Measurements from ENCODE around the gene SLC39A13. TPM values are rescaled to one million over a fixed set of nuclear protein-coding genes. Genes with fewer than 3 reads are reported as not detected.

Gene SLC39A13
- total RNA-seq, 2 donors from 2014 or later = 16.2 to 21.0 TPM

DNA sequence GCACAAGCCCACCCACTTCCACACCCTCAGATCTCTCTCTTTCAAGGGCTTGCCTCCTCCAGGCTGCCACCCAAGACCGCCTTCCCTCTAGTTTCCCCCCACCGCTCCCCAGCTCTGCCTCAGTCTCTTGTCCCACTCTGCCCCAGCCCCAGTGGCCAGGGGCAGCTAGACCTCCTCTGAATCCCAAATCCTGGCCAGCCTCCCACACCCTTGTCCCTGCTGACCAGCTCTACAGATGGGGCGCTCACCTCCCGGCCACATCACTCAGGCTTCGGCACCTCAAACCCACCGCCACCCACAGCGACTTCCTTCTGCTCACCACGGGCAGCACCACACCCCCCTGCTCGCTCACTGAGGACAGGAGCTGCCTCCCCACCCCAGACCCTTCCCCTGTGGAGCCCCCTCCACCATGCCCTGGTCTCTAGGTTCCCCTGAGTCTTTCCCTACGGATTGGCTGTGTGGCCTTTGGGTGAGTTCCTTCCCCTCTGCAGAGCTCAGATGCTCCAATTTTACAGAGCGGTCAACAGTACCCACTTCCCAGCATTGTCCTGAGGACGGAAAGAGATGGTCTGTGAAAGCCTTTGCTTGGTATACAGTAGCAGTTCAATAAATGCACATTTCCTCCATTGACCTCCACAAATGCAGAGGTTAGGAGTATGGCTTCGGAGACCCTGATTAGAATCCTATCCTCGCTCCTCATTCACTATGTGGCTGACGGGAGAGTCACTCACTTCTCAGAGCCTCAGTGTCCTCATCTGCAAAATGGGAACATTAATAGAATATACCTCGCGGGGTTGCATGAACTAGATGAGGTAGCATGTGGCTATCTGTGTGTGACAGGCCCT lies 18.6 kb upstream of the SLC39A13 start:
- peaks cover 16% of the 10 kb centered on the region for H3K4me1 Mint-ChIP-seq (ENCODE audit: low read depth)
- DNase-seq (no peak), ATAC-seq (replicated peaks in 1 of 2) (peak; percentile 20 to 24)
- no peak overlapping the region for H3K27ac Mint-ChIP-seq
- no peaks in the 10 kb centered on the region for H3K9me3 Mint-ChIP-seq
- no peaks in the 10 kb centered on the region for H3K36me3 Mint-ChIP-seq (ENCODE audit: insufficient read depth in 2 of 2)
- no peaks in the 10 kb centered on the region for H3K27me3 Mint-ChIP-seq (ENCODE audit: low read depth)
- no peak overlapping the region for H3K4me3 Mint-ChIP-seq

DNA sequence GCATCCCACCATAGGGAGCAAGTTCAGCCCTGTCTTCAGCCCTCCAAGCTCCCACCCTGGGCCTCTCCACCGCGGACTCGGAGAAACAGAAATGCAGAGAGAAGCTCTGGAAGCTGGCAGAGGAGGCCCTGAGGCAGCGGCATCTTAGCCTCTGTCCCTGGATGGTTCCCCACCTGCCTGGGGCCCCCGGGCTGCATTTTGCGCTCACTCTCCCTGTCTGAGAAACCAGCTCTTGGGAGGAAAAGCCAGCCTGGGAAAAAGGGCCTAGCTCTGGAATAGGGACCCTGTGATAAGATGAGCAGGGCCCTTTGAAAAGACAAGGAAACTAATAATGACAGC lies 18.0 kb upstream of the SLC39A13 start:
- H3K27me3 Mint-ChIP-seq (ENCODE audit: low read depth) = no peaks in the 10 kb centered on the region
- no peaks in the 10 kb centered on the region for H3K36me3 Mint-ChIP-seq (ENCODE audit: insufficient read depth in 2 of 2)
- no peak overlapping the region for H3K4me3 Mint-ChIP-seq
- DNase-seq = no peak
- no peak for ATAC-seq (replicated peaks in 1 of 2)
- H3K9me3 Mint-ChIP-seq = no peaks in the 10 kb centered on the region
- H3K27ac Mint-ChIP-seq = no peak overlapping the region
- H3K4me1 Mint-ChIP-seq (ENCODE audit: low read depth) = peaks cover 16% of the 10 kb centered on the region

DNA sequence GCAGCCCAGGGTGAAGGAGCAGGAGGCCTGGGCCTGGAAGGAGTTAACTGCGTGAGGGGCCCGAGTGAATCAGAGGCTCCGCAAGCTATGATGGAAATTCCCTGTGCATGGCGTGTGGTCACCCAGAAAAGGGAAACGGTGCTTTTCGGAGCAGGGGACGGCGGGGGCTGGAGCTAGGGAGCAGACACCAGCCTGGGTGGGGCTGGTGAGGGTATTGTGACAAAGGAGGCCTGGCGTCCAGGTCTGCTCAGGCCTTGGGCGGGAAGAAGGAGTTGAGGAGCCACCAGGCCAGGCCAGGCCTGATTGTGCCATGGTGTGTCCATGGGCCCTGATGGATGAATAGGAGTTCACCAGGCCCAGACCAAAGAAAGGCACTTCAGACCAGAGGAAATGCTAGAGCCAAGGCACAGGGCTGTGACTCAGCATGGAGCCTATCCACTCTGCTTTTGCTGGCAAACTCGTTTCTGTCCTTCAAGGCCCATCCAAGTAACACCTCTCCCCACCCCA lies 17.3 kb upstream of the SLC39A13 start:
- no peaks in the 10 kb centered on the region for H3K9me3 Mint-ChIP-seq
- no peak overlapping the region for H3K27ac Mint-ChIP-seq
- DNase-seq = no peak
- no peak overlapping the region for H3K4me3 Mint-ChIP-seq
- H3K36me3 Mint-ChIP-seq (ENCODE audit: insufficient read depth in 2 of 2) = no peaks in the 10 kb centered on the region
- peaks cover 16% of the 10 kb centered on the region for H3K4me1 Mint-ChIP-seq (ENCODE audit: low read depth)
- no peak for ATAC-seq (replicated peaks in 1 of 2)
- no peaks in the 10 kb centered on the region for H3K27me3 Mint-ChIP-seq (ENCODE audit: low read depth)

DNA sequence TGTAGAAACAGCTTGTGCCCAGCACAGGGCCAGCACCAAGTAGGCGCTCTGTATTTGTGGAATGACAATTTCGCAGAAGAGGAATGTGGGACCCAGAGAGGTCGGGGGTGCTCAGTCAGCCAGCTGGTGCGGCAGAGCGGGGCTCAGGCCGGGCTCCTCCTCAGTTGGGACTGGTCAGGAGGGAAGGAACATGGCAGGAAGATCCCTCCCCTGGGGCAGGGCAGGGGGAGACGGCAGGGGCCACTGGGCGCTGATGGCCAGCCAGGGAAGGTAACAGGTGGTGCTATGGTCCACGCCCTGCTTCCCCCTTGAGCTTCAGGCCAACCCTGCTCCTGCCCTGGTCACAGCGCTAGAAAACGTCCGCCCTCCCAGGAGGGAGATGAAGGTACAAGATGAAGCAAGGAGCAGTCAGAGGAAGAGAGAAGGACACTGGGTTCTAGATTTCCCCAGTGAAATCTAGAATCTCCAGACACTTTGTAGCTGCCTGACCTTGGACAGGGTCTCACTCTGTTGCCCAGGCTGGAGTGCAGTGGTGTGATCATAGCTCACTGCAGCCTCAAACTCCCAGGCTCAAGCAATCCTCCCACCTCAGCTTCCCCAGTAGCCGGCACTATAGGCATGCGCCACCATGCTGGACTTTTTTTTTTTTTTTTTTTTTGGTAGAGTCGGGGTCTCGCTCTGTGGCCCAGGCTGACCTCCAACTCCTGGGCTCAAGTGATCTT lies 16.5 kb upstream of the SLC39A13 start:
- peaks cover 16% of the 10 kb centered on the region for H3K4me1 Mint-ChIP-seq (ENCODE audit: low read depth)
- no peaks in the 10 kb centered on the region for H3K36me3 Mint-ChIP-seq (ENCODE audit: insufficient read depth in 2 of 2)
- no peaks in the 10 kb centered on the region for H3K9me3 Mint-ChIP-seq
- no peak overlapping the region for H3K27ac Mint-ChIP-seq
- no peak overlapping the region for H3K4me3 Mint-ChIP-seq
- DNase-seq = no peak
- ATAC-seq (replicated peaks in 1 of 2) = no peak
- no peaks in the 10 kb centered on the region for H3K27me3 Mint-ChIP-seq (ENCODE audit: low read depth)

DNA sequence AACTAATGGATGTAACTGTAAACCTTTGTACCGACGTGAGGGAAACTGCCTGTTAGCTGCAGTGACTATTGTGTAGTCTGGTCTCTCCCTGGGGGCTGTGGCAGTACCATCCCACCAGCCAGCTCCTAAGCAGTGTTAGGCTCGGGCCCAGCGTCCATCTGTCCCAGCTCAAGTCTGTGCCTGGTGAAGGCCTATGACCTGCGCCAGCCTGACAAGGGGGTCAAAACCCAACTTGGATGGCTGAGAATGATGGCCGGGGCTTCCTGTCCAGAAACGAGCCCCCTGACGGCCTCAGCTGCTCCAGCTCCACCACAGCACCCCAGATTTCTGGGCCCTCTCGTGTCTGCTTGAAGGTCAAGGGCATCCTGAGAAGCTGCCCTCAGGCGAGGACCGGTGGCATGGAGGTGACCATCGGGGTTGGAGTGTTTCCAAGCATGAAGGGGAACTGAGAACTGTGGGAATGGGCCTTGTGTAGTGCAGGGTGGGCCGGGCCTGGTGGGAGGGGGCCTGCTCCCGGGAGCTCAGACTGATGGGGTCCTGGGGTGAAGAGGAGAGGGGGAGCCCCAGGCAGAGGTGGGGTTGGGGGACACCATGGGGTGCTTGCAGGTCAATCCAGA lies 15.7 kb upstream of the SLC39A13 start:
- no peak for ATAC-seq (replicated peaks in 1 of 2)
- peaks cover 16% of the 10 kb centered on the region for H3K4me1 Mint-ChIP-seq (ENCODE audit: low read depth)
- H3K27me3 Mint-ChIP-seq (ENCODE audit: low read depth) = no peaks in the 10 kb centered on the region
- H3K4me3 Mint-ChIP-seq = no peak overlapping the region
- no peaks in the 10 kb centered on the region for H3K36me3 Mint-ChIP-seq (ENCODE audit: insufficient read depth in 2 of 2)
- H3K27ac Mint-ChIP-seq = no peak overlapping the region
- H3K9me3 Mint-ChIP-seq = no peaks in the 10 kb centered on the region
- DNase-seq = no peak

DNA sequence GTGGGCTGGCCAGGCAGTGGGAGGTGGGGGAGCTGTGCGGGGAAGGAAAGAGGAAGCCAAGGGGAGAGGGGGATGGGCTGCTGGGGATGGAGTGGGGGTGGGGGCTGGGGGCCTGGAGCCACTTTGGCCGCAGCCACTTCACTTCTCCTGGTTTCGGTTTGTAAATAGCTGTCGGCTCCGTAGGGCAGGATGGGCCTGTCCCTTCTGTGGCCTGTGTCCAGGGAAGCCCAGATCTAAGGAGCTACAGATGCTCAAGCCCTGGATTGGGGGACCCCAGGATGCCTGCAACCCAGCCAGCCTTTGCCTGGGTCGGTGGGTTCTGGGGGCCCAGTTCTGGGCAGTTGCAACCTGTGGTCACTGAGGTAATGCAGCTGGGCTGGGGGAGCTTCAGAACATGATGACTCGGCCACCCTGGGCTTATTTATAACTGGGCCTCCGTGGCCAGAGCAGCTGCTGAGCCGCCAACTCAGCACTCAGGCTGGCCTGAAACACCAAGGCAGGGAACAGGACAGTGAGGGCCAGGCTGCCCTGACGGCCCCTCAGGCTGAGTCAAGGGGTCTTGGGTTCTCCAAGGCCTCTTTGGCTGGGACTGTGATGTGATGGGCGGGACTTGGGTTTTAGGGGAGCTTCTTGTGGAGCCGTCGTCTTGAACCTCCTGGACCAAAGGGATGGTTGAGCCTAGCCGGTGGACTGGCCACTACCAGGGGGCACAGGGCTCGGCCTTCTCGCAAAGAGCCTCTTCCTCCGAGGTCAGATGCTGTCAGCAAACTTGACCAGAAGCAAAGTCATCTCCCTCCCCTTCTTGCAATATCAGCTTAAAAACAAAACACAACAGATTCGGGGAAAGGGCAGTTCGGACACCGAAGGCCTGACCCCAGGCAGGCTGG lies 15.0 kb upstream of the SLC39A13 start:
- H3K4me1 Mint-ChIP-seq (ENCODE audit: low read depth) = peaks cover 16% of the 10 kb centered on the region
- no peaks in the 10 kb centered on the region for H3K27me3 Mint-ChIP-seq (ENCODE audit: low read depth)
- ATAC-seq (replicated peaks in 1 of 2) = no peak
- H3K9me3 Mint-ChIP-seq = no peaks in the 10 kb centered on the region
- no peak overlapping the region for H3K27ac Mint-ChIP-seq
- DNase-seq = no peak
- peak overlapping the region in 1 of 2 donors; percentile 29 for H3K4me3 Mint-ChIP-seq
- H3K36me3 Mint-ChIP-seq (ENCODE audit: insufficient read depth in 2 of 2) = no peaks in the 10 kb centered on the region

DNA sequence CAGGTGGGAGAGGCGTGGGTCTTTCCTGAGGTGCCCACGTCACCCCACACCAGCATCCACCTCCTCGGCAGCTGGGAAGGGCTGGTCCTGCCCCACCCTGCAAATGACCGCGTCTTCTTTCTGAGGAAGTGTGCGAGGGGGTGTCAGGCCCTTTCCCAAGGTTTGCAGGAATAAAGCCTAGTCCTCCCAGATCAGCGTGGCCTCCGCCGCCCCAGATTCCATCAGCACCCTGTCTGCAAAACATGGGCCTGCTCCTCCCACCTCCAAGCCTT lies 14.4 kb upstream of the SLC39A13 start:
- Mint-ChIP-seq H3K27ac (no peak overlapping the region), H3K27me3 (ENCODE audit: low read depth) (no peaks in the 10 kb centered on the region), H3K4me3 (peak overlapping the region in 1 of 2 donors; percentile 64), H3K4me1 (ENCODE audit: low read depth) (peaks cover 16% of the 10 kb centered on the region), H3K36me3 (ENCODE audit: insufficient read depth in 2 of 2) (no peaks in the 10 kb centered on the region), H3K9me3 (no peaks in the 10 kb centered on the region)
- DNase-seq (no peak), ATAC-seq (replicated peaks in 1 of 2) (no peak)

DNA sequence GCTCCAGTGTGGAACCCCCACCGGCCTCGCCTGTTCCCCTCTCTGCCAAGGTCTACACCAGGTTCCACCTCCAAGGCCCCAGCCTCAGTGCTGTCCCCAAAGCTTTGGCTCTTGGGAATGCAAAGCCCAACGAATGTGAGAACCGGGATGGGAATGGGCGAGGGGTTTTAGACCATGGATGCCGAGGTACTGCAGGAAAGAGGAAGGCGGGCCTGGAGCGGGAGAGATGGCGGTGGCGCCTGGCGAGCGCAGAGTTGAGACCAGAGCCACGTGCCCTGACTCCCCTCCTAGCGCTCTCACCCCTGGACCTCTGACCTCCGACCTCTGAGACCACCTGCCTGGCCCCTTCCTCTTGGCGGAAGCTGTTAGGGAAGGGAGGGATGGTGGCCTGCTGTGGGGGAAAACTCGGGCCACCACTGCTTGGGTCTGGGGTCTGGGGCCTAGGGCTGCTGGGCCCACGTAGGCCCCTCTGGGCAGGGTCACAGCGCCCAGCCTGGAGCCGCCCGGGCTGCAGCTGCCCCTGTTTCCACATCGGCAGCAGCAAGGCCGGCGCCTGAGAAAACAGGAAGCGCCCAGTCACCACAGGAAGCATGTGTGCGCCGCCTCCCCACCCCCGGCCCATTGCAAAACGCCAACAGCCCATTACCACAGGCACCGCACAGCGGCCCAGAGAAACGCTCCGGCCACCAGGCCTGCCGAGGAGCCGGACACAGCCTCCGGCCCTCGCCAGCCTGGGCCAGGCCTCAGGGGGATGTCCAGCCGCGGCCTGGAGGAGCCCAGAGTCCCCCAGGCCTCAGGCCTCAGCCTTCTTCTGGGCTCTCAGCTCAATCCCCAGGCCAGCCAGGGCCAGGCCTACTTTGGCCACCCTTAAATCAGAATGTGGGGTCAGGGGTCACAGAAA lies 13.8 kb upstream of the SLC39A13 start:
- peaks cover 15% of the 10 kb centered on the region for H3K4me1 Mint-ChIP-seq (ENCODE audit: low read depth)
- peak overlapping the region; percentile 84 for H3K27ac Mint-ChIP-seq
- no peaks in the 10 kb centered on the region for H3K27me3 Mint-ChIP-seq (ENCODE audit: low read depth)
- ATAC-seq (replicated peaks in 1 of 2) (peak; percentile 86 to 91), DNase-seq (peak; percentile 72 to 75)
- H3K9me3 Mint-ChIP-seq = no peaks in the 10 kb centered on the region
- H3K4me3 Mint-ChIP-seq = peak overlapping the region; percentile 62 to 64
- no peaks in the 10 kb centered on the region for H3K36me3 Mint-ChIP-seq (ENCODE audit: insufficient read depth in 2 of 2)

DNA sequence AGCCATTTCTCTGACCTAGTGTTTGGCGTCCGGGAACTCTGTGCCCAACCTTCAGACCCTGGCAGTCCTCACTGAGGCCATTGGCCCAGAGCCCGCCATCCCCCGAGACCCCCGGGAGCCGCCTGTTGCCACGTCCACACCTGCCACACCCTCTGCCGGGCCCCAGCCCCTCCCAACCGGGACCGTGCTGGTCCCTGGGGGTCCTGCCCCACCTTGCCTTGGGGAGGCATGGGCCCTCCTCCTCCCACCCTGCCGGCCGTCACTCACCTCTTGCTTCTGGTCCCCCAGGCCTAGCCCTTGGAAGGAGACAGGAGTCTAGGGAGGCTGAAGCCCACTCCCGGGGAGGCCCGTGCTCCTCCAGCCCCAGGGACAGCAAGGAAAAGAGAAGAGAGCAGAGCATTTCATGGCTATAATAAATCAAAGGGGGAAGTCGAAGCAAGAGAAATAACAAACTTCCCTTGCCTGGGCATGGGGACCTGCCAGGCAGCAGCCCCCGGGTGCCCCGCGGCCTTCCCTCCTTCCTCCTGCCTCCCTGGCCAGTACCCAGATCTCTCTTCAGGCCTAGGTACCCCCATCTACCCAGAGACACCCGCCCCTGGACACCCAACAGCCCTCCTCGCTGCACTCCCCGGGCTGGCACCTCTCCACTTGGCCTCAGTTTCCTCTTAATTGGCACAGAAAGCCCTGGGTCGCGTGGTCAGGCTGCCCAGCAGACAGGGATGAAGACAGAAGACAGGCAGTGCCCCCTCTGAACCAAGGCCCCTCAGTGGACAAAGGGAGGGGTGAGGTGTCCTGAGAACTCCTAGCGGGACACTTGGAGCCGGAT lies 13.0 kb upstream of the SLC39A13 start:
- no peaks in the 10 kb centered on the region for H3K36me3 Mint-ChIP-seq (ENCODE audit: insufficient read depth in 2 of 2)
- no peaks in the 10 kb centered on the region for H3K9me3 Mint-ChIP-seq
- peak overlapping the region; percentile 62 to 64 for H3K4me3 Mint-ChIP-seq
- H3K27me3 Mint-ChIP-seq (ENCODE audit: low read depth) = no peaks in the 10 kb centered on the region
- DNase-seq (no peak), ATAC-seq (replicated peaks in 1 of 2) (no peak)
- peak overlapping the region; percentile 93 for H3K27ac Mint-ChIP-seq
- H3K4me1 Mint-ChIP-seq (ENCODE audit: low read depth) = peaks cover 11% of the 10 kb centered on the region

DNA sequence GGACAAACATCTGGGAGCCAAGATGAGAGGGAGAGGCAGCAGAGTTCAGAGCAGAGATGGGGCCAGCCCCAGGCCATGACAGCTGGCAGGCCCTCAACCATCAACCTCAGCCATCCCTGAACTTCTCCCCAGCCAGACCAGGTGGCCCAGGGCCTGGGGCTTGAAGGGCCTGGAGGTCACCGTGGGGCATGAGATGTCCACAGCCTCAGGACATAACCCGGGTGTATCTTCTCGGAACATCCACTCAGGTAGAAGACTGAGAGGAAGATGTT lies 12.4 kb upstream of the SLC39A13 start:
- no peaks in the 10 kb centered on the region for H3K36me3 Mint-ChIP-seq (ENCODE audit: insufficient read depth in 2 of 2)
- peak overlapping the region; percentile 93 for H3K27ac Mint-ChIP-seq
- no peaks in the 10 kb centered on the region for H3K27me3 Mint-ChIP-seq (ENCODE audit: low read depth)
- ATAC-seq (replicated peaks in 1 of 2) (no peak), DNase-seq (no peak)
- H3K9me3 Mint-ChIP-seq = no peaks in the 10 kb centered on the region
- no peak overlapping the region for H3K4me3 Mint-ChIP-seq
- peaks cover 16% of the 10 kb centered on the region for H3K4me1 Mint-ChIP-seq (ENCODE audit: low read depth)

DNA sequence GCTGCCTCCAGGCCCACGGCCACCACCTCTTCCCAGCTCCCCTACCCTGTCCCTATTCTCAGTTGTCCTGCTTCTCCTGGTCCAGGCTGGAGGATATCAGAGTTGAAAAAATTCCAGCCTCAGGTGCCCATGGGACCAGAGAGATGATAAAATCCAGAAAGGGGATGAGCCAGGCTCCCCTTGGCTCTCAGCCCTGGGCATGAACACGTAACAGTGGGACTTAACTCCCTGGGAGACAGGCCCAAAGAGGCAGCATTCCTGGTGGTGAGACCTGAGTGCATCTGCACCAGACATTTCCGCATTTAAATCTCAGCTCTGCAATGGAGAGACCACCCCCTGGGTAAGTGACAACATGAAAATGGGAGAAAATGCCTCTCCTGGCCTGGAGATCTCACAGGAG lies 10.4 kb upstream of the SLC39A13 start:
- H3K27ac Mint-ChIP-seq = no peak overlapping the region
- ATAC-seq (replicated peaks in 1 of 2) (no peak), DNase-seq (no peak)
- no peaks in the 10 kb centered on the region for H3K9me3 Mint-ChIP-seq
- no peak overlapping the region for H3K4me3 Mint-ChIP-seq
- no peaks in the 10 kb centered on the region for H3K36me3 Mint-ChIP-seq (ENCODE audit: insufficient read depth in 2 of 2)
- peaks cover 16% of the 10 kb centered on the region for H3K4me1 Mint-ChIP-seq (ENCODE audit: low read depth)
- H3K27me3 Mint-ChIP-seq (ENCODE audit: low read depth) = no peaks in the 10 kb centered on the region
